Loucy (cell line): ENCODE results near the gene TTYH3.

Experiments
- H2AFZ ChIP-seq: fragments of 200-600 bp; sonication (generic); 2 replicates; pipeline ENCODE4 v1.6.0; 2016; ENCODE audit warnings: antibody characterized with exemption, mild to moderate bottlenecking, low read length, moderate library complexity
- H3F3A ChIP-seq: fragments of 200-600 bp; 2 replicates; pipeline ENCODE4 v1.6.0; 2016; ENCODE audit warnings: antibody characterized with exemption, low read depth, mild to moderate bottlenecking
- H3K27me3 ChIP-seq: fragments of 200-600 bp; sonication (generic); 2 replicates; pipeline ENCODE4 v1.6.1; 2014; ENCODE audit warnings: low read length, mild to moderate bottlenecking; ENCODE audit not compliant: insufficient read depth, poor library complexity, severe bottlenecking
- H3K36me3 ChIP-seq: fragments of 200-600 bp; sonication (generic); 2 replicates; pipeline ENCODE4 v1.6.1; 2016; ENCODE audit warnings: low read length; ENCODE audit not compliant: insufficient read depth
- H3K4me1 ChIP-seq: fragments of 200-600 bp; sonication (generic); 2 replicates; pipeline ENCODE4 v1.5.1; 2014; ENCODE audit warnings: low read length, mild to moderate bottlenecking; ENCODE audit not compliant: insufficient read depth, poor library complexity, severe bottlenecking
- H3K4me2 ChIP-seq: fragments of 200-600 bp; sonication (generic); 2 replicates; pipeline ENCODE4 v1.6.0; 2014; ENCODE audit warnings: antibody characterized with exemption, low read length, low read depth, mild to moderate bottlenecking; ENCODE audit not compliant: poor library complexity, severe bottlenecking
- H3K4me3 ChIP-seq: fragments of 200-600 bp; sonication (generic); 2 replicates; pipeline ENCODE4 v1.5.1; 2014; ENCODE audit warnings: low read length, mild to moderate bottlenecking, mixed read lengths; ENCODE audit not compliant: poor library complexity, severe bottlenecking
- H3K79me2 ChIP-seq: fragments of 200-600 bp; sonication (generic); 2 replicates; pipeline ENCODE4 v1.6.1; 2014; ENCODE audit warnings: low read length; ENCODE audit not compliant: insufficient read depth
- H3K9ac ChIP-seq: fragments of 200-600 bp; sonication (generic); 2 replicates; pipeline ENCODE4 v1.6.0; 2014; ENCODE audit warnings: mild to moderate bottlenecking, low read depth, low read length, moderate library complexity; ENCODE audit not compliant: poor library complexity, severe bottlenecking
- H3K9me2 ChIP-seq: fragments of 200-600 bp; sonication (generic); replicated peaks from 2 replicates; pipeline ENCODE4 v1.6.1; 2016; ENCODE audit warnings: low read depth, low read length, mixed read lengths
- H3K9me3 ChIP-seq: fragments of 200-600 bp; sonication (generic); 2 replicates; pipeline ENCODE4 v1.6.1; 2014; ENCODE audit warnings: mild to moderate bottlenecking, antibody characterized with exemption, low read length, low read depth; ENCODE audit not compliant: insufficient read depth
- H4K20me1 ChIP-seq: fragments of 200-600 bp; sonication (generic); 2 replicates; pipeline ENCODE4 v1.6.0; 2014; ENCODE audit warnings: antibody characterized with exemption, low read length, mild to moderate bottlenecking; ENCODE audit not compliant: insufficient read depth, poor library complexity, severe bottlenecking
- EZH2phosphoT487 ChIP-seq: fragments of 200-600 bp; IDR thresholded peaks from 2 replicates; pipeline ENCODE4 v1.6.1; 2018; ENCODE audit warnings: antibody characterized with exemption, mild to moderate bottlenecking, moderate library complexity, borderline replicate concordance
- TF ChIP-seq, protein P1 (sequence below): fragments of 200-600 bp; sonication (generic); conservative IDR thresholded peaks from 2 replicates; pipeline ENCODE4 v1.5.1; 2014; ENCODE audit warnings: mild to moderate bottlenecking, antibody characterized with exemption, low read length

Gene TTYH3

DNA sequence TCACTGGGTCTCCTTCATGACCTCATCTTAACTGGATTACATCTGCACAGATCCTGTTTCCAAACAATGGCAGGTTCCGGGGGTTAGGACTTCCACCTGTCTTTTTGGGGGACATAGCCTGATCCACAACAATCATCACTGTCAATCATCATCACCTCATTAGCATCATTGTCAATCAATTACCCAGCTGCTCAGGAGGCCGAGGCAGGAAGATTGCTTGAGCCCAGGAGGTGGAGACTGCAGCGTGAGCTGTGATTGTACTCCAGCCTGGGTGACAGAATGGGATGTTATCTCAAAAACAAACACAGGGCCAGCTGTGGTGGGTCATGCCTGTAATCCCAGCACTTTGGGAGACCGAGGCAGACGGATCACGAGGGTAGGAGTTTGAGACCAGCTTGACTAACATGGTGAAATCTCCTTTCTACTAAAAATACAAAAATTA, 74.9 kb downstream of the TTYH3 start:
- no peaks in the 10 kb centered on the region for H4K20me1 ChIP-seq
- TF ChIP-seq, protein P1, sequence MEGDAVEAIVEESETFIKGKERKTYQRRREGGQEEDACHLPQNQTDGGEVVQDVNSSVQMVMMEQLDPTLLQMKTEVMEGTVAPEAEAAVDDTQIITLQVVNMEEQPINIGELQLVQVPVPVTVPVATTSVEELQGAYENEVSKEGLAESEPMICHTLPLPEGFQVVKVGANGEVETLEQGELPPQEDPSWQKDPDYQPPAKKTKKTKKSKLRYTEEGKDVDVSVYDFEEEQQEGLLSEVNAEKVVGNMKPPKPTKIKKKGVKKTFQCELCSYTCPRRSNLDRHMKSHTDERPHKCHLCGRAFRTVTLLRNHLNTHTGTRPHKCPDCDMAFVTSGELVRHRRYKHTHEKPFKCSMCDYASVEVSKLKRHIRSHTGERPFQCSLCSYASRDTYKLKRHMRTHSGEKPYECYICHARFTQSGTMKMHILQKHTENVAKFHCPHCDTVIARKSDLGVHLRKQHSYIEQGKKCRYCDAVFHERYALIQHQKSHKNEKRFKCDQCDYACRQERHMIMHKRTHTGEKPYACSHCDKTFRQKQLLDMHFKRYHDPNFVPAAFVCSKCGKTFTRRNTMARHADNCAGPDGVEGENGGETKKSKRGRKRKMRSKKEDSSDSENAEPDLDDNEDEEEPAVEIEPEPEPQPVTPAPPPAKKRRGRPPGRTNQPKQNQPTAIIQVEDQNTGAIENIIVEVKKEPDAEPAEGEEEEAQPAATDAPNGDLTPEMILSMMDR = no peak
- no peak for TF ChIP-seq EZH2phosphoT487

DNA sequence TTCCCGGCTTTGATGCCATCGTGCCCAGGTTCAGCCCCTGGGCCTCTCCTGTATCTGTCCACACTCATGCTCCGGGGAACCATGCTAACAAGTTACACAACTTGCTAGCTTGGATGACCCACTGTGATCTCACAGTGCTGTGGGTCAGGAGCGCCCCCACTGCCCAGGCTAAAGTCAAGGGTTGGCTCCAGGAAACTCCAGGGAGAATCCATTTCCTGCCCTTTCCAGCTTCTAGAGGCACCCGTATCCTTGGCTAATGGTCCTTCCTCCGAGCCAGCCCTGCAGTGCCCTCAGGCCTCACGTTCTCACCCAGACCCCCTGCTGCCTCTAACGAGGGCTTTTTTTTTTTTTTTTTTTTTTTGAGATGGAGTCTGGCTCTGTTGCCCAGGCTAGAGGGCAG, 75.7 kb downstream of the TTYH3 start:
- Histone ChIP-seq H3K27me3 (no peaks in the 10 kb centered on the region), H3K36me3 (no peaks in the 10 kb centered on the region), H3K79me2 (peaks cover 4% of the 10 kb centered on the region; the same call in 1 of the 2 replicates), H2AFZ (no peak overlapping the region), H3K9ac (peak overlapping the region; percentile 20), H3K9me3 (no peaks in the 10 kb centered on the region), H3K9me2 (no peaks in the 10 kb centered on the region), H3K4me2 (no peak overlapping the region), H4K20me1 (no peaks in the 10 kb centered on the region), H3K4me3 (no peak overlapping the region), H3K4me1 (peaks cover 75% of the 10 kb centered on the region), H3F3A (no peaks in the 10 kb centered on the region; the same call in 1 of the 2 replicates)
- TF ChIP-seq EZH2phosphoT487 = no peak
- TF ChIP-seq, protein P1 = no peak

More for the DNA sequence above, 74.9 kb downstream of the TTYH3 start:
- H3K27me3 ChIP-seq = no peaks in the 10 kb centered on the region
- H3K4me1 ChIP-seq = peaks cover 75% of the 10 kb centered on the region
- no peak overlapping the region for H3K4me3 ChIP-seq
- H3K79me2 ChIP-seq = peaks cover 7% of the 10 kb centered on the region; the same call in 1 of the 2 replicates
- no peak overlapping the region for H3K9ac ChIP-seq
- no peaks in the 10 kb centered on the region for H3K36me3 ChIP-seq
- H3F3A ChIP-seq = no peaks in the 10 kb centered on the region; the same call in 1 of the 2 replicates
- no peak overlapping the region for H3K4me2 ChIP-seq
- no peak overlapping the region for H2AFZ ChIP-seq
- no peaks in the 10 kb centered on the region for H3K9me2 ChIP-seq
- H3K9me3 ChIP-seq = no peaks in the 10 kb centered on the region

DNA sequence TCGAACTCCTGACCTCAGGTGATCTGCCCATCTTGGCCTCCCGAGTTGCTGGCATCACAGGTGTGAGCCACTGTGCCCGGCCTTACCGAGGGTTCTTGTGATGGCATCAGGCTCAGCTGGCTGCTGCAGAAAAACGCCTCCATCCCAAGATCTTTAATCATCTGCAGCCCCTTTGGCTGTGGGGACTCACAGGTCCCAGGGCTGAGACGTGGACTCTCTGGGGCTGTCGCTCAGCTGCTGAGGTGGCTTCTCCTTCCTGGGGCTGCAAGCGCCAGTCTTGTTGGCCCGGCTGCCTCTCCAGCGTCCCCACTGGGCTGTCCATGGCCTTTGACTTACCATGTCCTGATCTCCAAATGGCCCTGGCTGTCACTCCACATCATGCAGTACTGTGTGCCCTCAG, 76.3 kb downstream of the TTYH3 start:
- TF ChIP-seq, protein P1 = no peak
- TF ChIP-seq EZH2phosphoT487 = no peak
- Histone ChIP-seq H3F3A (no peaks in the 10 kb centered on the region; the same call in 1 of the 2 replicates), H3K79me2 (no peaks in the 10 kb centered on the region; the same call in 1 of the 2 replicates), H3K36me3 (no peaks in the 10 kb centered on the region), H3K4me2 (no peak overlapping the region), H3K27me3 (no peaks in the 10 kb centered on the region), H2AFZ (no peak overlapping the region), H4K20me1 (no peaks in the 10 kb centered on the region), H3K4me1 (peaks cover 77% of the 10 kb centered on the region), H3K9me3 (no peaks in the 10 kb centered on the region), H3K4me3 (no peak overlapping the region), H3K9me2 (no peaks in the 10 kb centered on the region), H3K9ac (no peak overlapping the region)
